HG03558 (cell line): ENCODE results near the gene DNAJC13.

Experiments
- ATAC-seq: cut with Tn5 transposase; IDR thresholded peaks from one replicate; pipeline ENCODE4 v1.9.1; 2021; ENCODE audit warnings: moderate number of reproducible peaks; ENCODE audit not compliant: unreplicated experiment; ENCODE audit errors: extremely low read depth

The DNAJC13 gene

DNA sequence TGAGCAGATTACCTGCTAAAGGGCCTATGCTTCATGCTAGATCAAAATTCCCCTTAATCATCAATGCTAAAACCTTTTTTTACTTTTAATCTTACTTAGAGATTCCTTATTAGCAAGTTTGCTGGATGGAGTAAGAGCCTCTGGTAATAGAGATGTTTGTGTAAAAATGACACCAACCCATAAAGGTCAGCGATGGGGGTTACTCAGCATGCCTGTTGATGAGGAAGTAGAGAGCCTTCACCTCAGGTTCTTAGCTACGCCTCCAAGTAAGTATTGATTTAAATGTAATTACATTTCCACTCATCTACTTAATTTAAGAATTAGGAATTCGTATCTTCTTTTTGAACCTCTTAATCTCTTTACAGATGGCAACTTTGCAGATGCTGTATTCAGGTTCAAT, 38.8 kb downstream of the DNAJC13 start:
- ATAC-seq = no peak

DNA sequence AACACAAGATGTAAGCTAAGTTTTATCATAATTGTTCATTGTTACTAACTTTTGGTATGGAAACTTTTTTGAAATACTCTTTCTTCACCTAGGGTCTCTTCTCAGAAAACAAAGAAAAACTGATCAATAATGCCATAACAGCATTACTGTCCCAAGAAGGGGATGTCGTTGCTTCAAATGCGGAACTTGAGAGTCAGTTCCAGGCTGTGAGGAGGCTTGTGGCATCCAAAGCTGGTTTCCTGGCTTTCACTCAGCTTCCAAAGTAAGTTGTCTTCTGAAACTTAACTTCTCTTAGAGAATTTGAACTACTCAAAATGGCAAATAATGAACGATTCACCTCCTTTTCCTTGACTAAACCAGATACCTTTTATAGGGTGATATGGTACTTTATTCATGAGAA, 39.3 kb downstream of the DNAJC13 start:
- no peak for ATAC-seq

DNA sequence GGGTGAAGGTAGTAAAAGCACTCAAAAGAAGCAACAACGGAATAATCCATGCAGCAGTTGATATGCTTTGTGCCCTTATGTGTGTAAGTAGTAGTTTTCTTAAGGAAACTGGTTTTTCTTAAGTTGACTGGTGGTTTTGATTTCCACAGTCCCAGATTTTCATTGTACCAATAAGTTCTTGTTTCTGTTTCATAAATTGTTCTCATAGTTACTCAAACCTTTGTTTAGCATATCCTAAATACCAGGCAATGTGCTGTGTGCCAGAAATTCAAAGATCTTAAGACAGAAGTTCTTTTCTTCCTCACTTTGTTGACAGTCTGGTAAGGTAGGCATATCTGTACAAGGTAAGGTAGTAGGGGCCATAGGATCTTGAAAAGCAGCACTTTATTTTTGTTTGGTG, 40.0 kb downstream of the DNAJC13 start:
- no peak for ATAC-seq

DNA sequence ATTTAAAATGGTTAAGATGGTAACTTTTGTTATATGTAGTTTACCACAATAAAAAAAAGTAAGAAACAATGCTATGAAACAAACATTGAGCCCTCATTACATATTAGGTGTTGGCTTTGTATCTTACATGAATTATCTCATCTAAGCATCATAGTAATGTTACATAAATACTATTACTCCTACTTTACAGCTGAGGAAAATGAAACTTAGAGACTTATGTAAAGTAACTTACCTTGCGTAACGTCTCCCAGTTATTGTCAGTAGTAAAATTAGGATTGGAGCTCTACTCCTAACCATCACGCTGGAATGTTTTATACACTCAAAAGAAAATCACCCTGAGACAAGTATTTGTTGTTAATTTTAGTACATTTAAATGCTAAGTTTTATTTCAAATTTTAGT, 42.2 kb downstream of the DNAJC13 start:
- ATAC-seq = no peak

DNA sequence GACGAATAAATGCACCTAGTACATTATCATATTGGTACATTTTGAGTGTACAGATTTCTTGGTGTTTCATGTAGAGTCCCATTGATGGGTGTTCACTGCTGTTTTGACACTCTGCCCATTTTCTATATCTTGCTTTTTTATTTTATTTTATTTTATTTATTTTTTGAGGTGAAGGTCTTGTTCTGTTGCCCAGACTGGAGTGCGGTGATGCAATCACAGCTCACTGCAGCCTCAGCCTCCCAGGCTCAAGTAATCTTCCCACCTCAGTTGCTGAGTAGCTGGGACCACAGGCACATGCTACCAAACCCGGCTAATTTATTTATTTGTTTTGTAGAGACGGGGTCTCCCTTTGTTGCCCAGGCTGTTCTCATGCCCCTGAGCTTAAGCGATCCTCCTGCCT, 44.2 kb downstream of the DNAJC13 start:
- no peak for ATAC-seq

DNA sequence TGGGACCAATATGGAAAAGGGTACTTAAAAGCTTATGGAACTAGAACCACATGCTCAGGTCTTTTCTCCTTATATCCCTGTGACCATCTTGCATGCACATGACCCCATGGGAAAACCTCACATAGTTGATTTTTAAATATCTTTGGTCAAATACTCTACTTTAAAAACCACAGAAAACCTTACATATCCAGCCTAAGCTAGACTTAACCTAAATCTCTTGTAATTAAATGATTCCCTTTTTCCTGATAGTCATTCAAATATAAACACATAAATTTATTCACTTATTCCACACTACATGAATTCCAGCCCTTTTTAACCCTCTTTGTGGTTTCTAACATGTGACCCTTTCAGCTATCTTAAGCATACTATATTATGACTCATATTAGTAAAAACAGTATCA, 46.8 kb downstream of the DNAJC13 start:
- no peak for ATAC-seq

DNA sequence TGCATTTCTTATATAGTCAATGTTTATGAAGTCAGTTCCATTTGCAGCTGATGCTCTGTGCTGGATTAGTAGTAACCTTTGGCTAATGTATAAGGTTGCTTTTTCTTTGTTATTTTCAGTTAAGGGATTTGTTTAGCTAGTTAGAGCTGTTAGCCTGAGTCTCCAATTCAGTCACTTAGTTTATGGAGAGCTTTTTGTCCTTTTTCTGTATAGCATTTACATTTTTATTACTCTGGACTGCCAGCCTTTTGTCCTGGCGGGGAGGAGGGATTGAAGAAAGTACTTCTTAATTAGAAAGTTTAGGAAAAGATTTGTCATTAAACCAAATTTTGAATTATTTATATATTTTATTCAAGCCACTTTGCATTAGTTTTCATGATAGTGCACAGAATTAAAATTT, 52.0 kb downstream of the DNAJC13 start:
- no peak for ATAC-seq

DNA sequence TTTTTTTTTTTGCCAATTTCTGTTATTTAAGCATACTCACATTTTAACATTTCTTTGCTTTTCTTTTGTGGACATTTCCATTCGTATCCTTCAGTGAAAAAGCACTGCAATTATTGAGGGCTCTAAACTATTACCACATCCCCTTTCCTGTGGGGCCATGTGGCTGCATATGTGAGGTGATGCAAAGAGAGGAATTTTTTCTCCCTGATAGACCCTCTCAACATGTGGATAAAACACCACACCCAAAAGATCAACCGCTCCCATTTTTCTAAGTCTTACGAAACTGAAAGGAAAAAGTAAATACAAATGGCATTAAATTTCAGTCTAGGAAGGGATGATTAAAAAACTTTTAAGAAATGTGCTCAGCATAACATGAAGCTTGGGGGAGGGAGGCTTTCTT, 68.8 kb downstream of the DNAJC13 start:
- no peak for ATAC-seq

DNA sequence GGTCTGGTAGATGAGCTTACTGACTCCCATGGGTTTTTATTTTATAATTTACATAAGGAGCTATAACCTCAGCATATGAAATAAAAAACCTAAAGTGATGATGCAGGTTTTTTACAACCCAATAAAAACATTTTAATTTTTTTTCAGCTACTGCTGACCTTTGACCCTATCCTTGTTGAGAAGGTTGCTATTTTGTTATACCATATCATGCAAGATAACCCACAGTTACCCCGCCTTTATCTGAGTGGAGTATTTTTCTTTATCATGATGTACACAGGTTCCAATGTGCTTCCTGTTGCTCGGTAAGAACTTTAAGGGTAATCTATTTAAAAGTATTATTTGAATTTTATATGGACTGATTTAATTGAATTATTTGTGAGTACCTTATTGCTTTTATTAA, 70.8 kb downstream of the DNAJC13 start:
- ATAC-seq = no peak

DNA sequence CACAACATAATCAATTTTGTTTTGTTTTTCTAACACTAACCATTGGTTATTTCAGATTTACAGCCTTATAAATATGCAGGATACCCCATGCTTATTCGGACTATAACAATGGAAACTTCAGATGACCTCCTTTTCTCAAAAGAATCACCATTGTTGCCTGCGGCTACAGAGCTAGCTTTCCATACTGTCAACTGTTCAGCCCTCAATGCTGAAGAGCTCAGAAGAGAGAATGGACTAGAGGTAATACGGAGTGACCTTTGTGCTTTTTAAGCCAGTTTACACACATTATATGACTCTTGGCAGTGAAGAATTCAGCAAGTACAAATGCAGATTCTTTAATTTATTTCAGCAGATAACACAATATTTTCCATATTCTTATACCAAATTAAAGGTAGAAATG, 81.8 kb downstream of the DNAJC13 start:
- ATAC-seq = no peak

DNA sequence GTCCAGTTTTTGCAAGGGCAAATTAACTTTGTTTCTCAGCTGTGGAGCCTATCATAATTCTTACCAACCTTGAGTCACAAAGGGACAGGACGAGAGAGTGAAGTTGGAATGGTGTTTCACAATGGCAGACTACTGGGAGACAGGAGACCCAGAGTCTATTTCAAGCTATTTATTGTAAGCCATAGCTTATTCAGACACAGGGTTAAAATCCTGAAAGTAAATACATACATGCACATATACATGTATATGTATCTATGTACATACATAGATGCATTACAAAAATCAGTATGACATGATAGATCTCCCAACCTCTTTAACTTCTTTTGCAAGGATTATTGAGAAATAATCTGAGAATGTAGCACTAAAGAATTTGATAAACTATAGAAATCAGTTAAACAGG, 86.3 kb downstream of the DNAJC13 start:
- ATAC-seq = no peak

DNA sequence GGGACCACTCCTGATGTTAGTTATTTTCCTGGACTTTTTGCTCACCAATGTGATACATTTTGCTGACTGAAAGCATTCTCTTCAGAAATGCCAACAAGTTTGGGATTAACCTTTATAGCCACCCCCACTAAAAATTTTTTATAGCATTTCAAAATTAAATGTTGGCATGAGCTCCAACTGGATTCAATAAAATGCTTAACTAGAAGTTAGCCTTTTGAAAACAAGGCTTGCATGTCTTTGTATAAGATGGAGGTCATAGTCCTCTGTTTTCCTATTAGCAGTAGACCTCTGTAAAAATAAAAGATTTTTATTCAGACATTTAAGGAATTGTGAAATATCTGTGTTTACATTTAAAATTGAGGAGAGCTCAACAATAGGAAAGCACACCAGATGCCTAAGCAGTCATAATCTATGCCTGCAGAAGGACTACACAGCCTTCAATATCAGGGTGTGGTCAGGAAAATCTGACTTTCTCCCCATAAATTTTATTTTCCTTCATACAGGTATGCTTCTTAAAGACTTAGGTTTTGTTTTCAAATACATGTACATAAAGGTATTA, 87.2 kb downstream of the DNAJC13 start:
- no peak for ATAC-seq

DNA sequence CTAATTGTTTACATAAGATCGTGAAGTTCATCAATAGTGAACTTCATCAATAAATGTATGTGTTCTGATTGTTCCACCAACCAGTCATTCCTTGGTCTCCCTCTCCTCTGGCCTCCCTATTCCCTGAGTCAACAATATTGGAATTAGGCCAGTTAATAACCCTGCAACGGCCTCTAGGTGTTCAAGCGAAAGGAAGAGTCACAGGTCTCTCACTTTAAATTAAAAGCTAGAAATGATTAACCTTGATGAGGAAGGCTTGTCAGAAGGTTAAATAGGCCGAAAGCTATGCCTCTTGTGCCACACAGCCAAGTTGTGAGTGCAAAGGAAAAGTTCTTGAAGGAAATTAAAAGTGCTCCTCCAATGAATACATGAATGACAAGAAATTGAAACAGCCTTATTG, 90.4 kb downstream of the DNAJC13 start:
- ATAC-seq = no peak

DNA sequence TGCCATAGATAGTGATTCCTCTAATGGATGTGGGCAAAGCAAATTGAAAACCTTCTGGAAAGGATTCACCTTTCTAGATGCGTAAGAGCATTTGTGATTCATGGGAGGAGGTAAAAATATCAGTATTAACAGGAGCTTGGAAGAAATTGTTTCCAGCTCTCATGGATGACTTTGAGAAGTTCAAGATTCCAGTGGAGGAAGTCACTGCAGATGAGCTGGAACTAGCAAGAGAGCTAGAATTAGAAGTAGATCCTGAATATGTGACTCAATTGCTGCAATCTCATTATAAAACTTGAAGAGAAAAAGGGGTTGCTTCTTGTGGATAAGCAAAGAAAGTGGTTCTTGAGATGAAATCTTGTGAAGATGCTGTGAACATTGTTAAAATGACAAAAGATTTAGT, 91.8 kb downstream of the DNAJC13 start:
- ATAC-seq = no peak

DNA sequence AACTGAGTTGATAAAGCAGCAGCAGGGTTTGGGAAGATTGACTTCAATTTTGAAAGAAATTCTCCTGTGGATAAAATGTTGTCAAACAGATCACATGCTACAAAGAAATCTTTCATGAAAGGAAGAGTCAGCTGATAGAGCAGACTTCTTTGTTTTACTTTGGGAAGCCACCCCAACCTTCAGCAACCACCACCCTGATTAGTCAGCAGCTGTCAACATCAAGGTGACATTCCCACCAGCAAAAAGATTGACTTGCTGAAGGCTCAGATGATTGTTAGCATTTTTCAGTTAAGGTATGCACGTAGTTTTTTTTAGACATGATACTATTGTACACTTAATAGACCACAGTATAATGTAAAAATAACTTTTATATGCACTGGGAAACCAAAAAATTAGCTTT, 92.2 kb downstream of the DNAJC13 start:
- ATAC-seq = no peak

DNA sequence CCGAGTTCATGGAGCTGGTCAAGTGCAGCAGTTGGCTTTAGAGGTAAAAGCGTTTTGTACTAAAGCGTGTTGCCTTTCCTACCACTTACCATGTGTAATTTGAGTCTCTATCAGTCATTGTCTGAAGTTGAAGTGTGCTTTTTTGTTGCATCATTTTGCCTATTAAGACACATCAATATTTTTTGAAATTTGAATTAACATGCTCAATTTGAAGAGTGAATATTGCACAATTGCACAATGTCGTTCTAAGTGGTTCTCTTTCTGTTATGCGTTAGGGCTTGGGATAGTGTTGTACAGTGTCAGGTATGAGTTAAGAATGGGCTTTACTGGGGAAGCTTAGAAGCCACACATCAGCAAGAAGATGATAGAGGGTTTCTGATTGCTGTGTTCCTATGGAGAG, 95.8 kb downstream of the DNAJC13 start:
- no peak for ATAC-seq

DNA sequence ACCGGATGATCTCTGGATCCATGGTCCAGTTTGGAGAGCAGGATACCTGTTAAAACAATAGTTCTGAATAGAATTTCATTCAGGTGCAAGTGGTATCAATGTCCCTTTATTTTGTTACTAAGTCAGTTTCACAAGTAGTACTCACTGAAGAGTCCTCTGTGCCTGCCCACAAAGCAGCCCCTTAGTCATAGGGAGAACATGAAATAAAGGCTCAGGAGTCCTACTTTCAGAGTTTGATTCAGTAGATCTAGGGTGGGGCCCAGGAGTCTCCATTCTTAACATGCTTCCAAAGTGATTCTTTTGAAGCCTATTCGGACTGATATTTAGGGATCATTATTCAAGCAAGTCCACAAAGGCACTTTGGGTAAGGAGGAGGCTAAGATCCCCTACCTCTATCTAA, 100.0 kb downstream of the DNAJC13 start:
- no peak for ATAC-seq

DNA sequence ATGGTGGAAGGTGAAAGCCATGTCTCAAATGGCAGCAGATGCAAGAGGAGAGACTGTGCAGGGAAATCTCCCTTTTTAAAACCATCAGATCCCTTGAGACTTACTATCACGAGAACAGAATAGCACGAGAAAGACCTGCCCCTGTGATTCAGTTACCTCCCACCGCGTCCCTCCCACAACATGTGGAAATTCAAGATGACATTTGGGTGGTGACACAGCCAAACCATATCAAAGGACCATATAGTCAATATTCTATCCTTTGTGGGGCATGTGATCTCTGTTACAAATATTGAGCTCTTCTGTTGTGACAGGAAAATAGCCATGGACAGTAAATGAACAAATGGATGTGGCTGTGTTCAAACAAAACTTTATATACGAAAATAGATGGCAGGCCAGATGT, 102.6 kb downstream of the DNAJC13 start:
- ATAC-seq = no peak

DNA sequence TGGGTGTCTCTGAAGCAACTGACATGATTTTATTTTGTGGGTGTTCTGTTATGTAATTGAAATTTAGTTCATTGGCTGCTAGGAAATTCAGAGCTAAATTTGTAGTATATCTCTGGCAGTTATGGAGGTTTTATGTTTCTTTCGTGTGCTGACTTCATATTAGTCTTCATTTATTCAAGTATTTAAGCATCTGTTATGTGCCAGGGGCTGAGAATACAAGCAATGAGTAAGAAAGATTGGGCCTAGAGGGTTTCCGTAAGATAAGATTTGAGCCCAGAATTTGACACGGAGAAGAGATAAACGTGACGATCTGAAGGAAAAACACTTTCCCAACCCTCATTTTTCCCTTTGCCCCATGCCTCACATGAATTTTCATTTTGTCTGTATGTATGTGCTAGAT, 104.6 kb downstream of the DNAJC13 start:
- ATAC-seq = no peak

DNA sequence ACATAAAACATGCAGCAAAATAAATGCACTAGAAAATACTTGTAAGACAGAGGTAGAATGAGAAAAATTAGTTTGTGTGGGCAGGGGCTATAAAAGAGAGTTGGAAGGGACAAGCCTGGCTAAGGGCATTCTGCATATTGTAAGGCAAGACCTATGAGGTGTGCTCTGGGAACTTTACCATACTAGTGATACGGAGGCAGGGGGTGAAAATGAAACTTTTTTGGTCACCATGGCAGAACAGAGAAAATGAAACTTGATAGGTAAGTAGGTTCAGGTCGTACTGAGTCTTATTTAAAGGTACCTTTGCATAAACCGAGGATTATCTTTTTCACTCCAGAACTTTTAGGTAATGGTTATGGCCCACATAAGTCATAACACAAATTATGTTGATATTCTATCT, 105.1 kb downstream of the DNAJC13 start:
- peak; percentile 86 for ATAC-seq

DNA sequence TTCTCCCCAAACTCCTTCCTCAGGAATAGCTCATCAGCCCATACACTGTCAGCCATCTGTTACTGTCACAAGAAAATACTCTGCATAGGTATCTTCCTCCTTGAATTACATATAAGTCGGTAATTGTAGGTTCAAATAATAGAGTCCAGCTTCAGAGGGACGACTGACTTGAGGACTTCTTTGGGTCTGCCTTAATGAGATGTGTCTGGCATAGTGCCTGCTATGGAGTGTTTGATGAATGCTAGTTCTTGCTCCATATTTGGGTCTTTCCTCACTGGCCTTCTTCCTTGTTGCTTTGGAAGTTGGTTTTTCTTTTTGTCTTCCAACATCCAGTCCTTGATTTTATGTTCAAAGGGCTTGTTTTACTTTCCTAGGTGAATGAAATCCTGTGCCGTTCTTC, 113.3 kb downstream of the DNAJC13 start:
- no peak for ATAC-seq

DNA sequence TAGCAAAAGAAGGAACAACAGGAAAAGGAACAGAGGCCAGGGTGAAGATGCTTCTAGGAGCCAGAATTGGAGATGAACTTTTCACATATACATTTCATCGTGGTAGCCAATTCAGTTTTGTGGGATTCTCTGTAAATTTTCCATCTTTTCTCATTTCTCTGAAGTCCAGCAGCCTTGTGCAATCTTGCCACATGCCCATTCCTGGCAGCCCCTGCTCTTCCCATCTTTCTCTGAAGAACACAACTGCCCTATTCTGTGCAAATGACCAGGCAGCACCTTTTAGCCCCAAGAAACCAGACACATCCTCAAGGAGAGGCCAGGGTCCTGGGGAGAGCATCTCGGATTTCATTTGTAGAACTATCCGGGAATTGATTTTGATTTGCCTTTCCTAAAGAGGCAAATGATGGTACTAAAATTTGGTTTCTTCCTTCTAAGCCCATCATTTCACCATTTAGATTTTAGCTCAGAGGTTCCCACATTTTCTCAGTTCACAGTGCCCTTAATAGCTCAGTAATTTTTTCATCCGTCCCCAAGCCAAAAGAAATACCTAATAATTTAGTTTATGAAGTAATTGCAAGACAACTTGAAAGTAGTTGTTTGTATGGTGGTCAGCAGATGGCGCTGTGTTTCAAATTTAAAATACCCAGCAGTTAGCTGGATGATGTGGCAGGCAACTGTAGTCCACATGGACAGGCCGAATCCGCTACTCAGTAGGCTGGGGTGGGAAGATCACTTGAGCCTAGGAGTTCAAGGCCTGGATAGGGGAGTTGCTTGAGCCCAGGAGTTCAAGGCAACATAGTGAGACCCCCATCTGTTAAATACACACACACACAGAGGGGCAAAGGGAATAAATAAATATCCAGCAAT, 118.5 kb downstream of the DNAJC13 start:
- ATAC-seq = no peak
